ENCODE measurements around the gene PPP1R1C. TPM values are rescaled to one million over a fixed set of nuclear protein-coding genes. Genes with fewer than 3 reads are reported as not detected.

The PPP1R1C gene
- total and polyA plus RNA-seq, 5 donors from 2014 or later, result not detected

DNA sequence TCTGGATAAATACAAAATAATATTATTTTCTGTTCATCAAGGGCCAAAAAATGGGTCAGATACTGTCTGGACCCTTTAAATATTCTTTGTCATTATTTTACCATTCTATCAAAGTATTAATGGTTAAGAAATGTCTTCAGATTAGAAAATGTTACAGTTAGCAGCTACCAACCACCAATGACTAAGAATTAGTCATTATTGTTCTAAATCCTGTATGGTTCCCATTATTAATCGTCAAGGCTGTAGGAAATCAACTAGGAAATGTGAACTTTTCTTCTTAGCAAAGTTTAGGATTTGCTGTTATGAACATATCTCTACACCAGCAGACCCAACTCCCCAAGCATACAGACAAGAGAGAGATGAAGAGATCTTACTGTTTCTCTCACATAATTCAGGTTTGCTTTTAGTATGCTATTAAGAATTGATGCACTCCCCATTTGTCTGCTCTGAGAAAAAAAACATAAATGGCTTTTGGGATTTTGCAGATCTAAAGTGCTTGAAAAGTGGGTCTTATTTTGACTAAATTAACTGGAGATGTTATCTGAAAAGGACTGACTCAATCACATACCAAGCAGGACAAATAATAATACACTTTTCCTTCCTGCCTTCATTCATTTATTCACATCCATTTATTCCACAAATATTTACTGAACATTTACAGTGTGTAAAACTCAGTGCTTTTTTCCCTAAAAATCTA lies 147.7 kb downstream of the PPP1R1C start:
- Mint-ChIP-seq H3K4me1 (no peaks in the 10 kb centered on the region), H3K36me3 (no peaks in the 10 kb centered on the region), H3K4me3 (no peak overlapping the region), H3K9me3 (peaks cover 0 to 2% (median 0%) of the 10 kb centered on the region in 7 donors), H3K27me3 (no peaks in the 10 kb centered on the region), H3K27ac (no peak overlapping the region)
- ATAC-seq (ENCODE audit: low read depth in 2 of 2), result no peak
- no peaks in the 10 kb centered on the region for H3K9me3 ChIP-seq (ENCODE audit: control insufficient read depth in 2 of 2, low read length in 2 of 2)
- H3K27me3 ChIP-seq (ENCODE audit: control insufficient read depth, insufficient read depth, low read length), result no peaks in the 10 kb centered on the region
- H3K4me1 ChIP-seq (ENCODE audit: control insufficient read depth, insufficient read depth, low read length, poor library complexity, severe bottlenecking), result no peaks in the 10 kb centered on the region
- no peak for DNase-seq
- no peak overlapping the region for H3K27ac ChIP-seq (ENCODE audit: insufficient read depth, low read length, poor library complexity, severe bottlenecking)
- no peak overlapping the region for H3K4me3 ChIP-seq (ENCODE audit: low read depth, low read length)
- no peaks in the 10 kb centered on the region for H3K36me3 ChIP-seq (ENCODE audit: control insufficient read depth, insufficient read depth, low read length)

GRCh38 chr2:182134201-182134600 lies 148.5 kb downstream of the PPP1R1C start:
- H3K36me3 ChIP-seq (ENCODE audit: control insufficient read depth, insufficient read depth, low read length), result no peaks in the 10 kb centered on the region
- DNase-seq, result no peak
- H3K9me3 Mint-ChIP-seq, result peaks cover 0 to 2% (median 0%) of the 10 kb centered on the region in 7 donors
- H3K4me3 Mint-ChIP-seq, result no peak overlapping the region
- H3K36me3 Mint-ChIP-seq, result no peaks in the 10 kb centered on the region
- no peaks in the 10 kb centered on the region for H3K4me1 ChIP-seq (ENCODE audit: control insufficient read depth, insufficient read depth, low read length, poor library complexity, severe bottlenecking)
- H3K27me3 ChIP-seq (ENCODE audit: control insufficient read depth, insufficient read depth, low read length), result no peaks in the 10 kb centered on the region
- no peaks in the 10 kb centered on the region for H3K9me3 ChIP-seq (ENCODE audit: control insufficient read depth in 2 of 2, low read length in 2 of 2)
- no peaks in the 10 kb centered on the region for H3K27me3 Mint-ChIP-seq
- ATAC-seq (ENCODE audit: low read depth in 2 of 2), result no peak
- no peak overlapping the region for H3K4me3 ChIP-seq (ENCODE audit: low read depth, low read length)
- no peak overlapping the region for H3K27ac ChIP-seq (ENCODE audit: insufficient read depth, low read length, poor library complexity, severe bottlenecking)
- H3K27ac Mint-ChIP-seq, result no peak overlapping the region
- H3K4me1 Mint-ChIP-seq, result no peaks in the 10 kb centered on the region

DNA sequence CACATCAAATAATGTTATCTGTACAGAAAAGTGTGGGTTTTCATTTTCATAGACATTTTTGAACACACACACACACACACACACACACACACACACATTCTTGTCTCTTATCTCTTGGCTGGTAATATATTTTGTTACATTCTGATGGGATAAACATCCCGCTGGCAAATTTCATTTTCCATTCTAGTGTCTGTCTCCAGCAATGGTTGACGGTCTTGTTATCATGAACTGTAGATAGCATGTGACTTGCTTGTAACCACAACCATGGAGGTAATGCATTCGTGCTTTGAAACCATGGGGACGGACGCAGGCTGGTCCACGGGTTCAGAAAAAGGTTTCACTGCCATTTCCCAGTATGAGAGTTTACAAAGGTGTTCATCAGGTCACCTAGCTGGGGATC lies 156.4 kb downstream of the PPP1R1C start:
- no peak for ATAC-seq (ENCODE audit: low read depth in 2 of 2)
- Mint-ChIP-seq H3K4me1 (no peaks in the 10 kb centered on the region), H3K27me3 (no peaks in the 10 kb centered on the region), H3K9me3 (no peaks in the 10 kb centered on the region), H3K36me3 (no peaks in the 10 kb centered on the region), H3K4me3 (no peak overlapping the region), H3K27ac (no peak overlapping the region)
- no peaks in the 10 kb centered on the region for H3K27me3 ChIP-seq (ENCODE audit: control insufficient read depth, insufficient read depth, low read length)
- no peaks in the 10 kb centered on the region for H3K4me1 ChIP-seq (ENCODE audit: control insufficient read depth, insufficient read depth, low read length, poor library complexity, severe bottlenecking)
- H3K4me3 ChIP-seq (ENCODE audit: low read depth, low read length), result no peak overlapping the region
- no peaks in the 10 kb centered on the region for H3K36me3 ChIP-seq (ENCODE audit: control insufficient read depth, insufficient read depth, low read length)
- H3K9me3 ChIP-seq (ENCODE audit: control insufficient read depth in 2 of 2, low read length in 2 of 2), result no peaks in the 10 kb centered on the region
- no peak overlapping the region for H3K27ac ChIP-seq (ENCODE audit: insufficient read depth, low read length, poor library complexity, severe bottlenecking)
- DNase-seq, result no peak

DNA sequence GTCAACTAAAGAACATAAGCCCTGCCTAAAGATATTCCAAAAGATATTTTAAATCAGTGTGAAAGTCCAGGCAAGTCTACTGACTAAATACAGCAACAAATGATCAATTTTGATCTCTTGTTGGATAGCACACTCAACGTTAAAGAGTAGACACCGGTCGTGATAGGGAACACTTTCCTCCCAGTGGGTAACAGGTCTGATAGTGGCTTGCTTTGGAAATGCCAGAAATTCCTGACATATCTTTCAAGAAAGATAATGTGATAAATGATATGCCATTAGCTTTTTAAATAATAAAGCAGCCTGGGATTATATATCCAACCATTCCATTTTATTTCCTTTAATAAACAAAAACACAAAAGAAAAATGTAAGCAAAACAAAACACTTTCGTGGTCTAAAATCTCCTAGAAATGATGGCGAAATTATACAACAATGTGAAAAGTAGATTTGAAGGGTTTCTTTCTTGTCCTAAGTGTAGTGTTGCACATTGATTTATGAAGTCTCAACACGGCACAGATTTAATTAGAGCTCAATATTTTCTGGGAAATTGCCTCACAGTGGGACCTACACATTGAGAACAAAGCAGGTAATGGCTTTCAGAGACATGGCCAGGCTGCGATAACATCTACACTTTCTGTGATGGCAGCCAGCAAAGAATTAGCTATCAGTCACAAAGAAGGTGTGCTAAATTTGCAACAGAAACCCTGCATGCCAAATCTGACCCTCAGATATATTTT lies 158.6 kb downstream of the PPP1R1C start:
- no peak overlapping the region for H3K4me3 Mint-ChIP-seq
- ATAC-seq (ENCODE audit: low read depth in 2 of 2) (no peak), DNase-seq (no peak)
- Histone ChIP-seq H3K36me3 (ENCODE audit: control insufficient read depth, insufficient read depth, low read length) (no peaks in the 10 kb centered on the region), H3K4me3 (ENCODE audit: low read depth, low read length) (no peak overlapping the region), H3K4me1 (ENCODE audit: control insufficient read depth, insufficient read depth, low read length, poor library complexity, severe bottlenecking) (no peaks in the 10 kb centered on the region), H3K27ac (ENCODE audit: insufficient read depth, low read length, poor library complexity, severe bottlenecking) (no peak overlapping the region), H3K27me3 (ENCODE audit: control insufficient read depth, insufficient read depth, low read length) (no peaks in the 10 kb centered on the region), H3K9me3 (ENCODE audit: control insufficient read depth in 2 of 2, low read length in 2 of 2) (no peaks in the 10 kb centered on the region)
- H3K4me1 Mint-ChIP-seq, result no peaks in the 10 kb centered on the region
- H3K36me3 Mint-ChIP-seq, result no peaks in the 10 kb centered on the region
- no peaks in the 10 kb centered on the region for H3K27me3 Mint-ChIP-seq
- no peaks in the 10 kb centered on the region for H3K9me3 Mint-ChIP-seq
- H3K27ac Mint-ChIP-seq, result no peak overlapping the region

GRCh38 chr2:182144776-182145165 lies 159.1 kb downstream of the PPP1R1C start:
- Histone ChIP-seq H3K9me3 (ENCODE audit: control insufficient read depth in 2 of 2, low read length in 2 of 2) (no peaks in the 10 kb centered on the region), H3K4me1 (ENCODE audit: control insufficient read depth, insufficient read depth, low read length, poor library complexity, severe bottlenecking) (no peaks in the 10 kb centered on the region), H3K27me3 (ENCODE audit: control insufficient read depth, insufficient read depth, low read length) (no peaks in the 10 kb centered on the region), H3K4me3 (ENCODE audit: low read depth, low read length) (no peak overlapping the region), H3K27ac (ENCODE audit: insufficient read depth, low read length, poor library complexity, severe bottlenecking) (no peak overlapping the region), H3K36me3 (ENCODE audit: control insufficient read depth, insufficient read depth, low read length) (no peaks in the 10 kb centered on the region)
- Mint-ChIP-seq H3K27me3 (no peaks in the 10 kb centered on the region), H3K9me3 (no peaks in the 10 kb centered on the region), H3K4me3 (no peak overlapping the region), H3K4me1 (no peaks in the 10 kb centered on the region), H3K27ac (no peak overlapping the region), H3K36me3 (no peaks in the 10 kb centered on the region)
- ATAC-seq (ENCODE audit: low read depth in 2 of 2) (no peak), DNase-seq (no peak)

DNA sequence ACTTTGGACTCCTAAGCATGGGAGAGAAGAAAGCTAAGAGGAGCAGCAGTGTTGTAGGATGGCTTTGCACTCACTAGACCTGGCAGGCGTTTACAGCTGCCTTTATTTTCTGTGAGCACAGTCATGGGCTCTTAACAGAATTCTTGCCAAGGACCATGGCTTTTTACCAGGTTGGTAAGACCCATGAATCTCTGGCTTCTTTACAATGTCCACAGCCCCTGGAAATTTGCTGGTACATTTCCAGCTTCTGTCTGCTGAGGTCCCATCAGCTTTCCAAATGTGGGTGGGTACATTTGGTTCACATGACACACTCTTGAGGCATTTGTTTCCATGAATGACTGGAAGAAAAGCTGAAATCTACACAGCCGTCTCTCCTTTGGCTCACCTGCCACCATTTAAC lies 162.7 kb downstream of the PPP1R1C start:
- Histone ChIP-seq H3K27ac (ENCODE audit: insufficient read depth, low read length, poor library complexity, severe bottlenecking) (no peak overlapping the region), H3K36me3 (ENCODE audit: control insufficient read depth, insufficient read depth, low read length) (no peaks in the 10 kb centered on the region), H3K27me3 (ENCODE audit: control insufficient read depth, insufficient read depth, low read length) (no peaks in the 10 kb centered on the region), H3K4me1 (ENCODE audit: control insufficient read depth, insufficient read depth, low read length, poor library complexity, severe bottlenecking) (no peaks in the 10 kb centered on the region), H3K9me3 (ENCODE audit: control insufficient read depth in 2 of 2, low read length in 2 of 2) (no peaks in the 10 kb centered on the region), H3K4me3 (ENCODE audit: low read depth, low read length) (no peak overlapping the region)
- Mint-ChIP-seq H3K4me3 (no peak overlapping the region), H3K27me3 (no peaks in the 10 kb centered on the region), H3K9me3 (no peaks in the 10 kb centered on the region), H3K36me3 (no peaks in the 10 kb centered on the region), H3K27ac (no peak overlapping the region), H3K4me1 (no peaks in the 10 kb centered on the region)
- ATAC-seq (ENCODE audit: low read depth in 2 of 2) (no peak), DNase-seq (no peak)

- DNase-seq (no peak), ATAC-seq (ENCODE audit: low read depth in 2 of 2) (no peak)
- Histone ChIP-seq H3K27ac (ENCODE audit: insufficient read depth, low read length, poor library complexity, severe bottlenecking) (no peak overlapping the region), H3K4me1 (ENCODE audit: control insufficient read depth, insufficient read depth, low read length, poor library complexity, severe bottlenecking) (no peaks in the 10 kb centered on the region), H3K27me3 (ENCODE audit: control insufficient read depth, insufficient read depth, low read length) (no peaks in the 10 kb centered on the region), H3K9me3 (ENCODE audit: control insufficient read depth in 2 of 2, low read length in 2 of 2) (no peaks in the 10 kb centered on the region), H3K4me3 (ENCODE audit: low read depth, low read length) (no peak overlapping the region), H3K36me3 (ENCODE audit: control insufficient read depth, insufficient read depth, low read length) (no peaks in the 10 kb centered on the region)
- H3K9me3 Mint-ChIP-seq, result peaks cover 0 to 2% (median 0%) of the 10 kb centered on the region in 7 donors
- no peaks in the 10 kb centered on the region for H3K4me1 Mint-ChIP-seq
- no peaks in the 10 kb centered on the region for H3K27me3 Mint-ChIP-seq
- H3K36me3 Mint-ChIP-seq, result no peaks in the 10 kb centered on the region
- H3K4me3 Mint-ChIP-seq, result no peak overlapping the region
- H3K27ac Mint-ChIP-seq, result no peak overlapping the region
These were observed 178.2 kb downstream of the PPP1R1C start for GRCh38 chr2:182163878-182164277.

DNA sequence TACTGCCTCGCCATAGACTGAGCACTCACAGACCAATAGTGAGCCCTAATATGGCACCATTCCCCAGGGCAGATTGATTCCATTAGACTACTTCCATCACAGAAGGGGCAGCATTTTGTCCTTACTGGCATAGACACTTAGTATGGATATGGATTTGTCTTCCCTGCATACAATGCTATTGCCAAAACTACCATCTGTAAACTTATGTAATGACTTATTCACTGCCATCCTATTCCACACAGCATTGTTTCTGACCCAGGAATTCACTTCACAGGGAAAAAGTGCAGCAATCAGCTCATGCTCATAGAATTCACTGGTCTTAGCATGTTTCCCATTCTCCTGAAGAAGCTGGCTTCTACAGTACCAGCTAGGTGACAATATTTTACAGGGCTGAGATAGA lies 179.0 kb downstream of the PPP1R1C start:
- Mint-ChIP-seq H3K9me3 (peaks cover 0 to 2% (median 0%) of the 10 kb centered on the region in 7 donors), H3K36me3 (no peaks in the 10 kb centered on the region), H3K27ac (no peak overlapping the region), H3K4me3 (no peak overlapping the region), H3K27me3 (no peaks in the 10 kb centered on the region), H3K4me1 (no peaks in the 10 kb centered on the region)
- ATAC-seq (ENCODE audit: low read depth in 2 of 2) (no peak), DNase-seq (no peak)
- no peaks in the 10 kb centered on the region for H3K27me3 ChIP-seq (ENCODE audit: control insufficient read depth, insufficient read depth, low read length)
- H3K4me3 ChIP-seq (ENCODE audit: low read depth, low read length), result no peak overlapping the region
- H3K4me1 ChIP-seq (ENCODE audit: control insufficient read depth, insufficient read depth, low read length, poor library complexity, severe bottlenecking), result no peaks in the 10 kb centered on the region
- no peaks in the 10 kb centered on the region for H3K36me3 ChIP-seq (ENCODE audit: control insufficient read depth, insufficient read depth, low read length)
- H3K9me3 ChIP-seq (ENCODE audit: control insufficient read depth in 2 of 2, low read length in 2 of 2), result no peaks in the 10 kb centered on the region
- H3K27ac ChIP-seq (ENCODE audit: insufficient read depth, low read length, poor library complexity, severe bottlenecking), result no peak overlapping the region
